ENCODE measurements around the gene ACTL10.

DNA sequence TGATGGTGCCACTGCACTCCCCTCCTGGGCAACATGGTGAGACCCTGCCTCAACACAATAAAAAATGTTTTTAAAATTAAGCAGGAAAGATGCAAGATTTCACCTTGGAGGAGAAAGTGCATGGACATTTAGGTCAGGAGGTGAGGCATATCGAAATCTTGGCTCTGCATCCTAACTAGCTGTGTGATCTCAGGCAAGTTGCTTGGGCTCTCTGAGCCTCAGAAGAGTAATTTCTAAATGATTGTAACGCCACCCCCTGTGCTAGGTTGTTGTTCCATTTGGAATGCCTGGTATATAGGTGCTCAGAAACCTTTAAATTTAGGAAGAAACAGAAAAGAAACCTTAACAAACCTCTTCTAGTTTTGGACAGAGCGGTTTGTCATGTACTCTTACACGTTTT is 40.6 kb upstream of the ACTL10 start:
- TF ChIP-seq, protein P1, sequence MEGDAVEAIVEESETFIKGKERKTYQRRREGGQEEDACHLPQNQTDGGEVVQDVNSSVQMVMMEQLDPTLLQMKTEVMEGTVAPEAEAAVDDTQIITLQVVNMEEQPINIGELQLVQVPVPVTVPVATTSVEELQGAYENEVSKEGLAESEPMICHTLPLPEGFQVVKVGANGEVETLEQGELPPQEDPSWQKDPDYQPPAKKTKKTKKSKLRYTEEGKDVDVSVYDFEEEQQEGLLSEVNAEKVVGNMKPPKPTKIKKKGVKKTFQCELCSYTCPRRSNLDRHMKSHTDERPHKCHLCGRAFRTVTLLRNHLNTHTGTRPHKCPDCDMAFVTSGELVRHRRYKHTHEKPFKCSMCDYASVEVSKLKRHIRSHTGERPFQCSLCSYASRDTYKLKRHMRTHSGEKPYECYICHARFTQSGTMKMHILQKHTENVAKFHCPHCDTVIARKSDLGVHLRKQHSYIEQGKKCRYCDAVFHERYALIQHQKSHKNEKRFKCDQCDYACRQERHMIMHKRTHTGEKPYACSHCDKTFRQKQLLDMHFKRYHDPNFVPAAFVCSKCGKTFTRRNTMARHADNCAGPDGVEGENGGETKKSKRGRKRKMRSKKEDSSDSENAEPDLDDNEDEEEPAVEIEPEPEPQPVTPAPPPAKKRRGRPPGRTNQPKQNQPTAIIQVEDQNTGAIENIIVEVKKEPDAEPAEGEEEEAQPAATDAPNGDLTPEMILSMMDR (IDR thresholded peaks at IDR 0.05), result no peak
- no peak for TF ChIP-seq POLR2A (IDR thresholded peaks at IDR 0.05)
